Measurements from ENCODE around the gene LCE7A.
A peak's percentile ranks its signal among the peaks of the same experiment; 100 is the strongest.

The LCE7A gene, protein sequence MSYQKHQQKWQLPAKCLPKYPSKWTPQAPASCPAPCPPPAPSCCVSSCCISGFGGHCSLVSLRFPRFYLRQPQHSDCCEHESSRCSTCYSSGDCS

DNA sequence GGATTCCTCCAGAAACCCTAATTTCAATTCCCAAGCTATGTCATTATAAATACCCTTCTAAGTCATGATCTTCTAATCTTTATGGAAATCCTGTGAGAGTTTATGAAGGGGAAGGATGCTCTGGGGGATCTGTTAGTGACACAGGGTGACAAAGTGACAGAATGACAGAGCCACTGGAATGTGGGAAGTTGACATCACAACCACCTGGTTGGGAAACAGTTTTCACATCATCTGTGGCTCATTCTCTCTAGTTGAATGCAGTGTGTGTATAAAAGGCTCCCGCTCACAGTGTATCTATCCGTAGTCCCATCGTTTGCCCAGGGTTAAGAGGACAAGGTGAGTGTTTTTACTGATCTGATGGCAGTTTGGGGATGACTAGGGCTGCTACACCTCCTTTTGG lies at the start of gene LCE7A:
Gene LCE7A, plus strand, starts transcription at position 301 of the 400 bp plus-strand sequence. CDS start 702 bp downstream, outside the sequence.
- DNase-seq = no peak

DNA sequence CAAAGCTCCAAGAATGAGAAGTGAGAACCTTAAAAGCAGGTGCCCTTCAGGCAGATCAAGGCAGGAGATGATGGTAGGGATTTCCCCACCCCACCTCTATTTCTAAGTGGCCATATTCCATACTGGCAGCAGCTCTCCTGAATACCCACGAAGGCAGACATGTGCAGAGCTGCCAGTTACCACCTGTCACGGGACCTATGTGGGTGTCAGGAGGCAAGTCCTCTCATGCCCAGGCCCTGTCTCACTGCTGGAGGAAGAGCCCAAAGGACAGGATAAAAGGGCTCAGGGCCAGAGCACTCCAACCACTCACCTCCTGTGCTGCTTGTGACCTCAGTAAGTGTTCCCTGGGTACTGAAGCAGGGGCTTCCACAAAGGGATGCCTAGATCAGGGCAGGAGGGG lies 48.7 kb upstream of the LCE7A start:
- no peak for DNase-seq

DNA sequence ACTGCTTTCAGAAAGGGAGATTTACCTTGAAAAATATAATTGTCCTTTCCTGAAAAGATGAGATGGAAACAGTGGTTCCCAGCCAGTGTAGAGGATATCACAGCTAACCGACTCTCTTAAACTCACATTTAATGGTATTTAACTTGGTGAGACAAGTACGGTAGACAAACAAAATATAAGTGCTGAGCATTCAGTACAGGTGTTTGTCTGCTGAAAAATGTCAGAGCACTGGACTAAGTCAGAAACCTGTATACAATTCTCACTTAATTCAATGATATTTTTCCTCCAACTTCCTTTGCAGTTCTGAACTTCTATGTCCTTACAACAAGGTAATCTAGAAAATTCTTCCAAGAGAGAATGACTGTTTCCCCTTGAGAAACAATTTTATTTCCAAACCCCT lies 48.1 kb upstream of the LCE7A start, which contains the start of gene LCE1B:
Gene LCE1B, plus strand, starts transcription at position 301 of the 400 bp plus-strand sequence. CDS start 476 bp downstream, outside the sequence.
- no peak for DNase-seq

DNA sequence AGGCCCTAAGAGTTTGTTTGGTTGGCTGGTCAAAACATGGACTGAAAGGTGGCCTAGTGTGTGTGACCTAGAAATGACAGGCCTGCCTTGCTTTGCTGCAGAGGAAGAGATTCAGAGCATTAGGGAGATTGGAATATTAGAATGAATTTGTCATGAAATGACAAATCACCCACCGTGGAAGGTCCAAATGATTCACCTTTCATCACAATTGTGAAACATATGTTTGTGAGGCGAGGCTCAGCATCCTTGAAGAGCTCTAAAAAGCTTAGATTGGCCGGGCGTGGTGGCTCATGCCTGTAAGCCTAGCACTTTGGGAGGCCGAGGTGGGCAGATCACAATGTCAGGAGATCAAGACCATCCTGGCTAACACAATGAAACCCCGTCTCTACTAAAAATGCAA lies 42.5 kb upstream of the LCE7A start:
- no peak for DNase-seq

- DNase-seq = no peak
Observed at GRCh38 chr1:152823294-152823693, 36.5 kb upstream of the LCE7A start.

GRCh38 chr1:152824964-152825363 lies 34.8 kb upstream of the LCE7A start:
- no peak for DNase-seq

DNA sequence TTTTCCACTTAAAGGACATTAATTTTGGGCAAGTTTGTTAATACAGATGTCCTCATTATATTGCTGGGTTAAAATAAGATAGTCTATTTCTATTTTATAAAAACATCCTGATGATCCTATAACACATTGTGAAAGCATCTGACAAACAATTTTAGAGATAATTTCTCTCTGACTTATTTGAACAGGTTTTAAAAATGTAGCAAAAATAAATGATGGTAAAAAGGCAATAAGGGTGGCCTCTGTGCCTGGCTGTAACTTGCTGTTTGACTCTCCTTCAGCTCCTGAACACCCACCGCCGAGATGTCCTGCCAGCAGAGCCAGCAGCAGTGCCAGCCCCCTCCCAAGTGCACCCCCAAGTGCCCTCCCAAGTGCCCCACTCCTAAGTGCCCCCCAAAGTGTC lies 32.6 kb upstream of the LCE7A start, which contains the start of gene LCE1A:
Gene LCE1A, plus strand, starts transcription at position 301 of the 400 bp plus-strand sequence. Its CDS starts 0 bp downstream, at position 301.
- no peak for DNase-seq

DNA sequence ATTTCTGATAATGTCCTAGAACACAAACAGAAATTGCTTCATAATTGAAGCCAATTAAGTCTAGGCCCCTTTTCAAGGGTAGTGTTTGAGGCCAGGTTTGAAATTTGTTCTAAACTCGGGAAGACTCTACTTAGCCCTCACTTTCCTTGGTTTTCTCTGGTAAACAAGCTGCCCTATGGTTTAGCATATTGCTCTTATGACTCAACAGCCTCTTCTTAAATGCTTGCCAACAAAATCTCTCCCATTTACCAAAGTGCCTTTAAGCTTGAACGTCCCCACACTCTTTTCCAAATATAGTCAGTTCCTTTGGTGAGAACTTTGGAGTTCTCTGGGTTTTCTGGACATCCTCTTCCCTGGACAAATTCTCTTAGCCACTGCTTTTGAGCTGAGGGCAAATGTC lies 22.9 kb upstream of the LCE7A start:
- no peak for DNase-seq

DNA sequence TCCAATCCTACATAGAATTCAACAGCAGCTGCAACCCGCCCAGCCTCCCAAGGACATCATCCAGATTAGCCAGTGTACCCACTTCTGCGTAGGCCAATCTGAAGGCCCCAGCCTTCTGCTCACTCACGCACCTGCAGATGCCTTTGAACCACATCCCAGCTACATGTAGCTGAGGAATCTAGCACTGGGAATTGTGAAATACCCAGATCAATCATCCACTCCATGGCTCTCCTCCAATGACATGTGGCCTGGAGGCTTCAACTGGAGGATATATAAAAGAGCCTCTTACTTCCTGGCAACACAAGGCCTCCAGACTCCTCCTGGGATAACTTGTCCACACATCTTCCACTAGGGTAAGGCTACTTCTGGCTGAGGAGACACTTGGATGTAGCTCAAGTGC lies 17.2 kb upstream of the LCE7A start, which contains the start of gene LCE6A:
Gene LCE6A, plus strand, starts transcription at position 301 of the 400 bp plus-strand sequence. CDS start 665 bp downstream, outside the sequence.
- DNase-seq = no peak

DNA sequence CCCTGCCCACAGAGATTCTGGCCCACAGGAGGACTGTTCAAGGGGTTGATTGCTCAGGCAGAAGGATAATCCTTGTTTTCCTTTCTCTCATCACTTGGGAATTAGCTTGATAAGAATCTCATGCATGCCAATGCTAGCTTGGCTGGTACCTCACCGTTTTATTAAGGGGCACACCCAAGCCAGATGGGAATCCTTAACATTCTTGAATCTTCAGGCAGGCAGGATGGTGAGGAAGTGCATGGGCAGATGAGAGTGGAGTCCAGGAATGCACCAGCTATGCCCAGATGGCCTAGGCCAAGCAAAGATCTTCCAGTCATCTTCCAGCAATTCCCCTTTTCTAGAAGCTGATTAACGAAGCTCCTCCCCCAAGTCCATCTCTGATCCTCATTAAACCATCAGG lies 4.1 kb upstream of the LCE7A start:
- no peak for DNase-seq

DNA sequence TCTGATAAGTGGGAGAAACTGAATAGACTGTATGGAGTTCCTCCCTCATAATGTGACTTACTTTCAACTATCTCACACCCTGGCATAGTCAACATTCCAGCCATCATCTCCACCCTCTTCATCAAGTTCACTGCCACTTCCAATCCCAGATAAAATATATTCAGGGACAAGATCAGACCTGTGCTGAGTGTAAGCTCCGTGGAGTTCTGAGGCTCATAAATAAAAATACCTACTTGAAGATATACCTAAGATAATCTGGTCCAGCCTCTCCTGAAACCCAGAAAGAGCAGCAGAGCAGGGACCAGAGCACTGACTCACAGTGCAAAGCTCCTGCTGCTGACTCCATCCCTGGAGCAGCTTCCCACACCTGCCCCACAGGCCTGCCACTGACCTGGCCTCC lies 1.7 kb upstream of the LCE7A start:
- no peak for DNase-seq

DNA sequence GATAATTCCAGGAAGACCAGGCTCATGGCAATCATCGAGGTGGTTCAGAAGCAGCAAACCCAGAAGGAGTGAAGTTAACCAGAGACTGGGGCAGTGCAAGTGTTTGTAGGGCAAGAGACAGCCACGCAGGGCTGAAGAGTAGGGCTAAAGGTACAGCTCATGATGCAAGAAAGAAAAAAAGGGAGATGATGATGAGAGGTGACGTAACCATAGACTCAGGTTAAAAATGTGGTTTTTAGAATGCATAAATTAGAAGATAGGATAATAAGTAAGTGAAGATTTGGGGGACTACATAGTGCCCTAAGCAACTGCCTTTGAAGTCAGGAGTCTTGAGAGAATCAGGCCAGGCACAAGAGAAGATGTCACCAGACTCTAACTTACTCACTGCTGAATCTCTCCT lies 333 bp downstream of the LCE7A start:
- no peak for DNase-seq

DNA sequence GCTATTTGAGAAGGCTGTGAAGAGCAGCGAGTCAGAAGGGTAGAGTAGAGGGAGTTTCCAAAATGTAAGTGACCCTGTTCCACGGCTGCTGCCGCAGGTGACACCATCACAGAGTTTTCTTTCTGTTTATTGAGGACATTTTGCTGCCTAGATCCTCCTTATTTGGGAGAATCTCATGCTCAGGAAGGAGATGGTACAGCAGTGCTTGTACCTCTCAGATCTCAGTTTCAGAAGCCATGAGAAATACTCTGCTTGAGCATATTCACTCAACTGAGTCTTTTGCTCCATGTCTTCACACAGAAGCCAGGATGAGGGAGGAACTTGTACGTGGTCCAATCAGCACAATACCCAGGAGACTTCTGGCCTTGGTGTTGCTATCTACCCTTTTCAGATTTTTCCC lies 1.6 kb downstream of the LCE7A start:
- no peak for DNase-seq

GRCh38 chr1:152864443-152864842 lies 4.6 kb downstream of the LCE7A start:
- DNase-seq = no peak

- DNase-seq = no peak
Observed at GRCh38 chr1:152866321-152866720, 6.5 kb downstream of the LCE7A start.

DNA sequence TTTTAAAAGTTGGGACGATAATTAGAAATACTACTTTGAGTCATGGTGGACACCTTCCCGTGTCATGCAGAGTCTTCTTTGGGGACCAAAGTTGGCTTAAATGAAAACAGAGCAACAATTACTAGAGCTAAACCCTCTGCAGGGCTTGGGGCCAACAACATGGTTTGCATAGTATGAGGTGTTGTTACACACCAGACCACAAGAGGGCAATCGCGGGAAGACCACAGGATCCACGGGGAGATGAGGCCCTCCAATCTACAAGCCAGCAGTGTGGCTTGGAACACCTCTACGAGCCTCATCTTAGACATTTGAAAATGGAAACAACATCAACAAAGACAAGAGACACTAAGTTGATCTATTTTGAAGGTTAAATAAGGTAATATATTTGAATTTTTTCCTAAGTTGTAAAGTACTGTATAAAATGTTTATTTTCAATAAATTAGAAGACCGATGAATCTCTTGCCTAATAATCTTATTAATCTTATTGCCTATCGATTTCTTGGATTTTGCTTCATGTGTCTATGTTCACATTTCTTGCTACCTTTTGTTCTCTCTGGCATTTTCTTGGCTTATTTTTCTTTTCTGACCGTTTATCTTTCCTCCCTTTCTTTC lies 10.1 kb downstream of the LCE7A start:
- peak; percentile 55 for DNase-seq

GRCh38 chr1:152870831-152871730 lies 11.3 kb downstream of the LCE7A start:
- DNase-seq = no peak

- DNase-seq = no peak
Observed at GRCh38 chr1:152871731-152872126, 11.9 kb downstream of the LCE7A start.

GRCh38 chr1:152873495-152873894 lies 13.7 kb downstream of the LCE7A start:
- no peak for DNase-seq

GRCh38 chr1:152876827-152877226 lies 17.0 kb downstream of the LCE7A start:
- DNase-seq = no peak

GRCh38 chr1:152878042-152878441 lies 18.2 kb downstream of the LCE7A start, which contains the start of gene SMCP:
Gene SMCP (plus strand): TSS chr1:152878322. CDS start chr1:152884423, 6,101 bp downstream.
- no peak for DNase-seq

DNA sequence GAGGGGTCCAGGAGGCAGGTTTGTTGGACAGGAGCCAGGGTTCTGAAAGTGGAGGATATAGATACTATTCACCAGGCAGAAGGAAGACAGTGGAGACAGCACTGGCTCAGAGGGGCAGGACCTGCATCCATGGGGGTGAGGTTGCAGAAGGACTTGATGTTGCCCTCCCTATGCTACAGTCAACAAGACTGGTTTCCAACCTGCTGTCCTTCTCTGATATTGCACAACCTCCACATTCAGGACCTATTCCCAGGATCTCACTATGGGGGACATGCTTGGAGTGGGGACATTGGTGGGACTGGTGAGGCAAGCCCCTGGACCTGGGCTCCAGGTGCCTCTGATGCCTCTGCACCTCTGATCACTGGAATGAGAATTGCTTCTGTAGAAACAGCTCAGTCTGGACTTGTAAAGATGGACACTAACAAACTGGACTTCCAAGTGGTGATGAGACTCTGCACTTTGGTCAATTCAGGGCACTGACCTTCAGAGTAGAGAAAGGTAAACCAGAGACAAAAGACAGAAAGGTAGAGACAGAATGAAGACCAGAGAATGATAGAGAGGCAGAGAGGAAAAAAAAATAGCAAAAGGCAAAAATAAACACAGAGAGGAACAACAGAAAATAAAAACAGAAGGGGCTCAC lies 19.9 kb downstream of the LCE7A start:
- no peak for DNase-seq

DNA sequence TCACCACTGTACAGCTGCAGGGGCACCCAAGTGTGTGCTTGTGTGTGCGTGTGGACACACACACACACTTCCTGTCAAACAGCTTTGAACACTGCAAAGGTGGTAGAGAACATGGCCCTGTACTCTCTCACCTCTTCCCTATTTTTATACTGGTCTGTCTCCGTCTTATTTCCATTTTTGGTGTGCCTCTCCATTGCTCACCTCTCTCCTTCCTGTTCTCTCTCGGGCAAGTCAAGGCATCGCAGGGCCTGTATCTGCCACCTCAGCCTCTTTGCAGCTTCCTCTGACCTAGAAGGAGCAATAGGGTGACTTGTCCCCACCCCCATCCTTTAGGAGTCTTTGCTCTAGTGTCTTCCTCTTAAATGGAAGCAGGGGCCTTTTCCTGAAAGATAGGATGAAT lies 20.5 kb downstream of the LCE7A start:
- no peak for DNase-seq
